ENCODE data around the gene MDGA2.

DNA sequence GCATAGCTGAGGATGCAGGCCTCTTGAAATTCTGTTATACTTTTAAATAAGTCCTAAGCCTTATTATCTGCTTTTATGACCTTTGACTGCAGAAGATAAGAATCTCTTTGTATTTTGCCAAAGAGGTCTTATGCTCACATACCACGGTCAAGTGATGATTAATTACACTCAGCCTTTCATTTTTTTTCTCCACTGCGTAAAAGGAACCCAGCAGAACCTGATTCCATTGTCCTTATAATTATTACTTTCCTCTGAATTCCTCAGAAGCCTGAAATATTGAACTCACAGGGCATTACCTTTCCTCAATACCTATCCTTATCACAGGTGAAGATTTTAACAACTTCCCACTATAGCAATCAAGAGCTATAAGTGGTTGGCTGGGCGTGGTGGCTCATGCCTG, 525.1 kb downstream of the MDGA2 start:
- TF ChIP-seq, protein P1, sequence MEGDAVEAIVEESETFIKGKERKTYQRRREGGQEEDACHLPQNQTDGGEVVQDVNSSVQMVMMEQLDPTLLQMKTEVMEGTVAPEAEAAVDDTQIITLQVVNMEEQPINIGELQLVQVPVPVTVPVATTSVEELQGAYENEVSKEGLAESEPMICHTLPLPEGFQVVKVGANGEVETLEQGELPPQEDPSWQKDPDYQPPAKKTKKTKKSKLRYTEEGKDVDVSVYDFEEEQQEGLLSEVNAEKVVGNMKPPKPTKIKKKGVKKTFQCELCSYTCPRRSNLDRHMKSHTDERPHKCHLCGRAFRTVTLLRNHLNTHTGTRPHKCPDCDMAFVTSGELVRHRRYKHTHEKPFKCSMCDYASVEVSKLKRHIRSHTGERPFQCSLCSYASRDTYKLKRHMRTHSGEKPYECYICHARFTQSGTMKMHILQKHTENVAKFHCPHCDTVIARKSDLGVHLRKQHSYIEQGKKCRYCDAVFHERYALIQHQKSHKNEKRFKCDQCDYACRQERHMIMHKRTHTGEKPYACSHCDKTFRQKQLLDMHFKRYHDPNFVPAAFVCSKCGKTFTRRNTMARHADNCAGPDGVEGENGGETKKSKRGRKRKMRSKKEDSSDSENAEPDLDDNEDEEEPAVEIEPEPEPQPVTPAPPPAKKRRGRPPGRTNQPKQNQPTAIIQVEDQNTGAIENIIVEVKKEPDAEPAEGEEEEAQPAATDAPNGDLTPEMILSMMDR (IDR thresholded peaks at IDR 0.05) = no peak
- no peak for TF ChIP-seq ZFX (IDR thresholded peaks at IDR 0.05; ENCODE audit: borderline replicate concordance)
